Measurements from ENCODE around the gene GBX1. TPM values are rescaled to one million over a fixed set of nuclear protein-coding genes. Genes with fewer than 3 reads are reported as not detected.

GBX1 gene
- total RNA-seq, 1 experiment from 2014 or later: not detected

GRCh38 chr7:151143261-151144015 is 24.1 kb downstream of the GBX1 start:
- no peaks in the 10 kb centered on the region for H4K20me1 ChIP-seq (ENCODE audit: control insufficient read depth, insufficient read depth, insufficient read length)
- H2BK20ac ChIP-seq (ENCODE audit: low read depth, low read length, poor library complexity, severe bottlenecking): no peak overlapping the region
- H4K8ac ChIP-seq (replicated peaks; ENCODE audit: insufficient read length, low read depth, low read length): no peak overlapping the region
- H3K4me1 Mint-ChIP-seq: peaks cover 32 to 55% of the 10 kb centered on the region in 2 experiments
- no peak overlapping the region for H3K14ac ChIP-seq (ENCODE audit: insufficient read depth, low read length)
- no peak overlapping the region for H4K5ac ChIP-seq (ENCODE audit: insufficient read length, low read depth, low read length)
- no peak overlapping the region for H3K56ac ChIP-seq (ENCODE audit: insufficient read length, low read depth, low read length)
- no peak overlapping the region for H3K27ac ChIP-seq (ENCODE audit: insufficient read length, low read depth, low read length)
- H3K79me2 ChIP-seq (ENCODE audit: insufficient read depth, low read length): no peaks in the 10 kb centered on the region
- TF ChIP-seq CTCF (conservative IDR thresholded peaks at IDR 0.05): no peak
- H3K27me3 ChIP-seq (ENCODE audit: insufficient read depth, low read length): no peaks in the 10 kb centered on the region
- H2BK5ac ChIP-seq (ENCODE audit: insufficient read length, low read length): no peak overlapping the region
- H3T11ph ChIP-seq (ENCODE audit: low read length): no peak overlapping the region
- peak; percentile 21 for DNase-seq
- peaks cover 8 to 44% (median 22%) of the 10 kb centered on the region in 3 experiments; a peak in 6 of 7 replicates for H3K36me3 Mint-ChIP-seq (ENCODE audit: insufficient read depth in 1 of 3, low read depth in 3 of 3)
- no peak overlapping the region for H4K91ac ChIP-seq (ENCODE audit: insufficient read length, low read depth, low read length)
- no peak overlapping the region for H3K18ac ChIP-seq (ENCODE audit: insufficient read length, low read depth, low read length)
- H2BK120ac ChIP-seq (ENCODE audit: low read depth, low read length, poor library complexity, severe bottlenecking): no peak overlapping the region
- H2BK12ac ChIP-seq (ENCODE audit: insufficient read length, low read depth, low read length): no peak overlapping the region
- H3K9me3 ChIP-seq (ENCODE audit: control insufficient read depth, low read depth, low read length): no peaks in the 10 kb centered on the region
- no peak overlapping the region for H2AK5ac ChIP-seq (ENCODE audit: insufficient read length, low read length)
- no peak overlapping the region for H2AFZ ChIP-seq (ENCODE audit: low read length)
- H3K4ac ChIP-seq (ENCODE audit: low read depth, low read length): no peak overlapping the region
- WGBS (ENCODE audit: extremely low coverage, insufficient read length, low lambda C conversion rate): no CpG with 5 or more reads among the region's 25 CpGs
- H3K4me1 ChIP-seq (ENCODE audit: insufficient read depth, low read length): no peaks in the 10 kb centered on the region; the same call in 1 of the 2 replicates
- H3K4me3 Mint-ChIP-seq: 0 out of 5 replicates have a peak overlapping the region, but pooled peaks of 1 of the 2 experiments have one; percentile 23
- H3K4me2 ChIP-seq (ENCODE audit: insufficient read depth, insufficient read length, low read length): no peak overlapping the region
- H3K27ac Mint-ChIP-seq: no peak overlapping the region; a peak in 1 of 7 replicates
- no peaks in the 10 kb centered on the region for H3K79me1 ChIP-seq (ENCODE audit: insufficient read depth, low read depth, low read length, poor library complexity, severe bottlenecking)
- no peak overlapping the region for H3K9ac ChIP-seq (ENCODE audit: extremely low read depth, insufficient read length, low read length)
- H3K9me3 Mint-ChIP-seq: no peaks in the 10 kb centered on the region; a peak in 1 of 5 replicates
- no peak overlapping the region for H3K23ac ChIP-seq (ENCODE audit: insufficient read length, low read depth, low read length)
- no peaks in the 10 kb centered on the region for H3K23me2 ChIP-seq (ENCODE audit: insufficient read length, low read depth, low read length, poor library complexity, severe bottlenecking)
- H3K27me3 Mint-ChIP-seq (ENCODE audit: low read depth): peaks cover 8% of the 10 kb centered on the region
- H2BK15ac ChIP-seq (ENCODE audit: low read depth, low read length): no peak overlapping the region
